BE2C (cell line): ENCODE measurements around the gene IGSF5.

Experiments used
- DNase-seq: peaks from one replicate; pipeline ENCODE4 v3.0.0-alpha.2; 2020
- H3K27me3 ChIP-seq: fragments of 250-450 bp; sonication (Bioruptor Pico); 2 replicates; pipeline ENCODE4 v1.5.1; 2020; ENCODE audit warnings: mild to moderate bottlenecking
- H3K36me3 ChIP-seq: fragments of 250-450 bp; sonication (Bioruptor Pico); 2 replicates; pipeline ENCODE4 v1.5.1; 2020; ENCODE audit warnings: mild to moderate bottlenecking
- H3K4me1 ChIP-seq: fragments of 250-450 bp; sonication (Bioruptor Pico); 2 replicates; pipeline ENCODE4 v1.5.1; 2020
- H3K4me3 ChIP-seq: 2 replicates; pipeline ENCODE4 v1.5.1; 2011; ENCODE audit warnings: low read depth, low read length
- H3K9me3 ChIP-seq: fragments of 250-450 bp; sonication (Bioruptor Pico); 2 replicates; pipeline ENCODE4 v1.5.1; 2020
- CTCF ChIP-seq: IDR thresholded peaks from 2 replicates; pipeline ENCODE4 v1.5.1; 2012; ENCODE audit warnings: mild to moderate bottlenecking, low read depth, low read length

The IGSF5 gene

GRCh38 chr21:39750670-39751069 is 5.7 kb downstream of the IGSF5 start:
- Histone ChIP-seq H3K27me3 (no peaks in the 10 kb centered on the region; the same call in 1 of the 2 replicates), H3K9me3 (no peaks in the 10 kb centered on the region), H3K4me3 (no peak overlapping the region), H3K4me1 (no peaks in the 10 kb centered on the region), H3K36me3 (no peaks in the 10 kb centered on the region)
- no peak for DNase-seq
- TF ChIP-seq CTCF, result no peak

- Histone ChIP-seq H3K27me3 (no peaks in the 10 kb centered on the region), H3K36me3 (no peaks in the 10 kb centered on the region), H3K4me3 (no peak overlapping the region), H3K9me3 (no peaks in the 10 kb centered on the region), H3K4me1 (no peaks in the 10 kb centered on the region)
- TF ChIP-seq CTCF, result no peak
- DNase-seq, result no peak
Observed at GRCh38 chr21:39754811-39755210, 9.8 kb downstream of the IGSF5 start.

- H3K27me3 ChIP-seq, result no peaks in the 10 kb centered on the region
Observed at GRCh38 chr21:39756285-39756684, 11.3 kb downstream of the IGSF5 start.

GRCh38 chr21:39763272-39763970 is 18.4 kb downstream of the IGSF5 start:
- Histone ChIP-seq H3K36me3 (no peaks in the 10 kb centered on the region), H3K27me3 (no peaks in the 10 kb centered on the region), H3K4me3 (no peak overlapping the region), H3K9me3 (no peaks in the 10 kb centered on the region), H3K4me1 (no peaks in the 10 kb centered on the region)
- DNase-seq, result no peak
- no peak for TF ChIP-seq CTCF

More at GRCh38 chr21:39756285-39756684, 11.3 kb downstream of the IGSF5 start:
- DNase-seq, result no peak
- H3K9me3 ChIP-seq, result no peaks in the 10 kb centered on the region
- no peak for TF ChIP-seq CTCF
- no peak overlapping the region for H3K4me3 ChIP-seq
- no peaks in the 10 kb centered on the region for H3K4me1 ChIP-seq
- no peaks in the 10 kb centered on the region for H3K36me3 ChIP-seq

- TF ChIP-seq CTCF, result no peak
- Histone ChIP-seq H3K27me3 (no peaks in the 10 kb centered on the region), H3K9me3 (no peaks in the 10 kb centered on the region), H3K4me3 (no peak overlapping the region), H3K4me1 (no peaks in the 10 kb centered on the region), H3K36me3 (no peaks in the 10 kb centered on the region)
- no peak for DNase-seq
Observed at GRCh38 chr21:39774227-39774626, 29.2 kb downstream of the IGSF5 start.

GRCh38 chr21:39775816-39776215 is 30.8 kb downstream of the IGSF5 start:
- no peak for TF ChIP-seq CTCF
- Histone ChIP-seq H3K4me3 (no peak overlapping the region), H3K9me3 (no peaks in the 10 kb centered on the region), H3K4me1 (no peaks in the 10 kb centered on the region), H3K27me3 (no peaks in the 10 kb centered on the region), H3K36me3 (no peaks in the 10 kb centered on the region)
- no peak for DNase-seq
